HG03280 (cell line): ENCODE data around the gene SUN1.
"Not testable (repeated sequence)": the region's sequence is repeated elsewhere in the genome, so short reads cannot be mapped to it uniquely, and the experiment has no call there.

ENCODE experiments used
- ATAC-seq: cut with Tn5 transposase; IDR thresholded peaks from one replicate; pipeline ENCODE4 v1.9.1; 2021; ENCODE audit warnings: mild to moderate bottlenecking, moderate library complexity; ENCODE audit not compliant: unreplicated experiment

Gene SUN1

GRCh38 chr7:916291-916941 is 84.1 kb downstream of the SUN1 start:
- no peak for ATAC-seq

GRCh38 chr7:917255-918117 is 85.2 kb downstream of the SUN1 start:
- ATAC-seq = no peak

GRCh38 chr7:918118-918425 is 85.8 kb downstream of the SUN1 start:
- ATAC-seq = no peak

- ATAC-seq = no peak
Observed at GRCh38 chr7:918441-919113, 86.3 kb downstream of the SUN1 start.

GRCh38 chr7:919114-919442 is 86.8 kb downstream of the SUN1 start:
- ATAC-seq = no peak

- ATAC-seq = no peak
Observed at GRCh38 chr7:919924-920341, 87.7 kb downstream of the SUN1 start.

GRCh38 chr7:920351-921070 is 88.2 kb downstream of the SUN1 start:
- no peak for ATAC-seq

GRCh38 chr7:921071-921461 is 88.8 kb downstream of the SUN1 start:
- no peak for ATAC-seq

- no peak for ATAC-seq
Observed at GRCh38 chr7:921581-922333, 89.5 kb downstream of the SUN1 start.

- peak; percentile 2 for ATAC-seq
Observed at GRCh38 chr7:922334-923107, 90.2 kb downstream of the SUN1 start.

GRCh38 chr7:923108-924041 is 91.1 kb downstream of the SUN1 start:
- ATAC-seq = peak; percentile 79

- ATAC-seq = not testable (repeated sequence)
Observed at GRCh38 chr7:924042-924441, 91.8 kb downstream of the SUN1 start.
